Activated T-helper 17 cell treated with anti-CD3 and anti-CD28 coated beads, Interleukin-2, amount 50 U/mL, for 72 hours (primary cell): Measurements from ENCODE around the gene MRPL23. TPM values are rescaled to one million over a fixed set of nuclear protein-coding genes. Genes with fewer than 3 reads are reported as not detected.

Experiments used
- ATAC-seq: fragments of 150-1000 bp; cut with Tn5 transposase; replicated peaks from 2 replicates; pipeline ENCODE4 v1.10.0; 2021; ENCODE audit warnings: mild to moderate bottlenecking, moderate library complexity
- H3K27ac Mint-ChIP-seq: one replicate; pipeline ENCODE4 v1.8.0; 2022; ENCODE audit warnings: mixed read lengths
- H3K27me3 Mint-ChIP-seq: one replicate; pipeline ENCODE4 v1.8.0; 2022; ENCODE audit warnings: mixed read lengths
- H3K36me3 Mint-ChIP-seq: one replicate; pipeline ENCODE4 v1.8.0; 2022; ENCODE audit warnings: low read depth, mild to moderate bottlenecking, mixed read lengths
- H3K4me1 Mint-ChIP-seq: one replicate; pipeline ENCODE4 v1.8.0; 2022; ENCODE audit warnings: mixed read lengths
- H3K4me3 Mint-ChIP-seq: one replicate; pipeline ENCODE4 v1.8.0; 2022; ENCODE audit warnings: mild to moderate bottlenecking, mixed read lengths
- H3K9me3 Mint-ChIP-seq: one replicate; pipeline ENCODE4 v1.8.0; 2022; ENCODE audit warnings: mixed read lengths
- total RNA-seq, 2 donors: library from RNA; stranded (reverse); gene quantifications; one replicate each; pipeline ENCODE4 v1.2.3, GENCODE V29; 2022

MRPL23 gene
- total RNA-seq, 2 donors from 2014 or later: 84.4 to 119 TPM

DNA sequence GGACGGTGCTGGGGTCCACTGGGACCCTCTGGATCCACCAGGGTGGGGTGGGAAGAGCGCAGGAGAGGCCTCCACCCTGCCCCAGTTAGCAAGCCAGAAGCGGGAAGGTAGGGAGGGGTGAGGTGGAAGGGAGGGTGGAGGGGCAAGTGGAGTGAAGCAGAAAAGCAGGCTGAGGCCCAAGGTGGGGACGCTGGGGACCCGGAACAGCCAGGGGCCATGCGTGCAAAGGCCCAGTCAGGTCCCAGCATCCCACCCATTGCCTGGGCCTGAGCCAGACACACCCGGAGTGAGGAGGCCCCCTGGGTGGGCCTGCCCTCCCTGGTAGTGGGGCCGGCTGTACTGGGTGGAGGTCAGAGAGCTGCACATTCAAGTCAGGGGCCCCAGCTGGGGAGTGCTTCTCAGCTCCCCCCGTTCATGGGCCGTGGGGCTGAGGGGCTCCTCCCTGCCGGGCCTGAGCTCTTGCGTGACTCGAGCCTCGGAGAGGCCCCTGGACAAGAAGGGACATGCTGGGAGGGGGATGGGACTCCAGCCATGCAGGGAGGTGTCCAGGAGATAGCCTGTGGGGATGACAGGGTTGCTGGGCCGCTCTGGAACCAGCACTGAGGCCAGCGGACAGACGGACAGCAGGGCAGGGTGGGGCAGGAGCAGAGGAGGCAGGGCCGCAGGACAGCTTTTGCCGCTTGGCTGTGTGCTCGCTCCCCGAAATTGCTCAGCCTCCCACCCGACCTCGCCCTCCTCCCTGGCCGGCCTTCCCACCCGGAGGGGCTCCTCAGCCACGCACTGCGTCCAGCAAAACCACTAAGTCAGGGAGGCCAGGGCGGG is 19.9 kb upstream of the MRPL23 start:
- Mint-ChIP-seq H3K27ac (no peak overlapping the region), H3K9me3 (no peaks in the 10 kb centered on the region), H3K4me3 (no peak overlapping the region), H3K36me3 (no peaks in the 10 kb centered on the region), H3K27me3 (peaks cover 6% of the 10 kb centered on the region), H3K4me1 (peaks cover 15% of the 10 kb centered on the region)
- ATAC-seq: no peak

DNA sequence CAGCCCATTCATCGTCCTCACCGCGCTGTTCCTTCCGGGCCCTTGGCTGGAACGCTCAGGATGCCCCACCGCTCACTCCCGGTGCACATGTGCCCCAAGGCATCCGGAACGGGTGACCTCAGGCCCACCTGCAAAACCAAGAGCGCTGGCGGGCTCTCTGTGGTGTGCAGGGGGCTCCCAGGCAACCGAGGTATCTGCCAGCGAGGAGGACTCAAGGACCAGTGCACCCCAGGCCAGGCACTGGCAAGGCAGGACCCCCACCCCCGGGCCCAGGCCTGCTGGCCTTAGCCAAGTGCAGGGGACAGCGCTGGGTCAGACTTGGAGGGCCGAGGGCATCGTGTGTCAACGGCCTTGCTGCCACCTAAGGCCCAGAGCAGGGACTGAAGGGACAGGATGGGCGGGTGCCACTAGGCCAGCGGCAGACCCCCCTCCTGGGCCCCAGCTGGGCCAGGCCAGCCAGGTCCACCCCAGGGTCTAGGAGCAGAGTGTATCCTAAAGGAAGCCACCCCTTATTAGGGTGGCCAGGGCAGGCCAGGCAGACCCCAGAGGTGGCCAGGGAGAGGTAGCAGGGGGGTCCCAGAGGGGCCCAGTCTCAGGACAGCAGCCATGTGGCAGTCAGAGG is 19.2 kb upstream of the MRPL23 start:
- peaks cover 10% of the 10 kb centered on the region for H3K4me1 Mint-ChIP-seq
- peaks cover 9% of the 10 kb centered on the region for H3K27me3 Mint-ChIP-seq
- no peak for ATAC-seq

DNA sequence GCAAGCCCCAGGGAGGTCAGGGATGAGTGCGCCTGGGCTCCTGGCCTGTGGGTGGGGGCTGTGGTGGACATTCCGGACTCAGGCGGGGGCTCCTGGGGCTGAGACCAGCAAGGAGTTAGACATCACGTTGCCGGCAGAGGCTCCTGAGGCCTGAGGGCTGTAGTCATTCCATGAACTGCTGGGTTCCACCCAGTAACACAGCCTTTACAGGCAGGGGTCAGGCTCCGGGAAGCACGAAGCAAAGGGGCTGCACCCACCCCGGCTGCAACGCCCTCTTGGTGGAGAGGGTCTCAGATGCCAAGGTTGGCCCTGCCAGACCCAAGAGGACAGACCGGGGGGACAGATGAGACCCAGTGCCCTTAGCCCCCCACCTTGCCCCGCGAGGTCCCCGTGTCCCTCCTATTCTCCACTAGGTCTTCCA is 18.7 kb upstream of the MRPL23 start:
- Mint-ChIP-seq H3K9me3 (no peaks in the 10 kb centered on the region), H3K4me3 (no peak overlapping the region), H3K36me3 (no peaks in the 10 kb centered on the region), H3K27ac (no peak overlapping the region), H3K4me1 (peaks cover 10% of the 10 kb centered on the region), H3K27me3 (peaks cover 9% of the 10 kb centered on the region)
- no peak for ATAC-seq

More for the DNA sequence above, 19.2 kb upstream of the MRPL23 start:
- no peaks in the 10 kb centered on the region for H3K36me3 Mint-ChIP-seq
- H3K4me3 Mint-ChIP-seq: no peak overlapping the region
- H3K9me3 Mint-ChIP-seq: no peaks in the 10 kb centered on the region
- no peak overlapping the region for H3K27ac Mint-ChIP-seq

DNA sequence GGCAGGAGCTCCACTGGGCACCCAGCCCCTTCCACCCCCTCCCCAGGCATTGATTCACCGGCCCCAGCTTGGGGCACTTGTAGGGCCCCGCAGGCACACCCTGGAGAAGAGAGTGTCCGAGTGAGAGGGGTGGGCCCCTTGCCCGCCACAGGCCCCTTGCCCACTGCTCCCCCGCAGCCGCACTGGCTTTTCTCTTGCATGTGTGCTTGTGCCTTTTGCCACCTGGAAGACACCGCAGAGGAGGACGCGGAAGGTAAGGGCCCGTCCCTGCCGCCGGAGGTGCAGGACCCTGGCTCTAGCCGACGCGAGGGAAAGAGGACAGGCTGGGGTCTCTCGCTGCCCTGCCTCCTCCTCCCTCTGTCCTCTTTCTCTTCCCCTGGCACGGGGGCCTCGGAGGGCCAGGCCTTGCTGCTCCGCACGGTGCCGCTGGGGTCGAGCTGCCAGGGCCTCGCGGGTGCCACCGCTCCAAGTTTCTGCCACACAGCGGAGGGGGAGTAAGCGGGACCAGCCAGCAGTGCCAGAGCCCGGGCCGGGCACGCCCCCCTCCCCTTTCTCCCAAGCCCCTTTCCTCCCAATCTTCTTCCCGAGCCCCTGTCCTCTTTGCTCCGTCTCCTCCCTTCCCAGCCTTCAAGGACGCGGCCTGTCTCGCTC is 18.1 kb upstream of the MRPL23 start:
- ATAC-seq: no peak
- H3K27me3 Mint-ChIP-seq: peaks cover 5% of the 10 kb centered on the region
- no peaks in the 10 kb centered on the region for H3K9me3 Mint-ChIP-seq
- H3K4me3 Mint-ChIP-seq: no peak overlapping the region
- peaks cover 5% of the 10 kb centered on the region for H3K4me1 Mint-ChIP-seq
- H3K27ac Mint-ChIP-seq: no peak overlapping the region
- H3K36me3 Mint-ChIP-seq: no peaks in the 10 kb centered on the region

DNA sequence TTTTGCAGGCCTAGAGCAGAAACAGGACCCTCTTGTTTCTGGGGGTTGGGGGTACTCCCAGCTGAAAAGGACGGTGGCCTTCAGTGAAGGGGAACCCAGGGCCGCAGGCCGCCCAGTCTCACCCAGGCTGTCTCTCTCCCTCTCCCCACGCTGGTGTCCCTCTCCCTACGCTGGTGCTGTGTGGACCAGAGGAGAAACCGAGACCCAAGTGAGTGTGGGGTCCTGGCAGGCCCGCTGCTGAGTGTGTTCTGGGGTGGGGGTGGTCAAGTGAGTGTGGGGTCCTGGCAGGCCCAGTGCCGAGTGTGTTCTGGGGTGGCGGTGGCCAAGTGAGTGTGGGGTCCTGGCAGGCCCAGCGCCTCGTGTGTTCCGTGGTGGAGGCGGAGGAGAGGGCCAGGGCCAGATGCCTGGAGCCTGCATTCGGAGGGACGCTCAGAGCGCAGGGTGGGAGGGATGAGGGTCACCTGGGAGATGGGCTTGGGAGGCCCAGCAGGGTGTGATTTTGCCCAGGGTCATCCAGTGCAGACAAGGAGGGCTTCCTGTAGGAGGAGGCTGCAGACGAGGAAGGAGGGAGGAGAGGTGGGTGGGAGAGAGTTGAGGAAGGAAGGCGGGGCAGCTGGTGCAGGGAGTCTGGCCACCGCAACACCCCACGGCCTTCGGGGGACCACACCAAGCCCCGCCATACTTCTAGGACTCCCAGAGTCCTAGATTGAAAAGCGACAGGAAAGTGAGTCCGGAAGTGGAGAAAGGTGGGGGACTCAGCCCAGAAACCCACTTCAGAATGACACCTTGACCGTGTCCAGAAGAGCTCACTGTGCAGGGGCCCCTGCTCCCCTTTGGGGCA is 17.3 kb upstream of the MRPL23 start:
- peaks cover 4% of the 10 kb centered on the region for H3K4me1 Mint-ChIP-seq
- H3K27me3 Mint-ChIP-seq: peaks cover 5% of the 10 kb centered on the region
- H3K9me3 Mint-ChIP-seq: no peaks in the 10 kb centered on the region
- no peak overlapping the region for H3K27ac Mint-ChIP-seq
- H3K36me3 Mint-ChIP-seq: no peaks in the 10 kb centered on the region
- H3K4me3 Mint-ChIP-seq: no peak overlapping the region
- no peak for ATAC-seq

DNA sequence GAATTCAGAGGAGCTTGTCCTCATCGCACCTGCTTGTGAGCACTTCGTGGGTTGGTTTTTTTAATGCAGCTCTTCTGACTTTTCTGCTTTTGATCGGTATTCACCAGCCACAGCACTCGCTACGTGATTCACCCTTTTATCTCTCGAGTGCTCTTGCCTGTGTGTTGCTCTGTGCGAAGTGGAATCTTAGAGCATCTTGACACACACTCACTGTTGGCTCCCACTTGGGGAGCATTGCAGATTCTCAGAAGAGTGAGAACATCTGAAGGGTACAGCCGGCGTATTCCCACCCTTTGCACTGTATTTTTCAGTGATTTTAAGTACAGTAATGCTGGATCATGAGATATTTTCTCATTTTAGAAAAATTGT is 16.7 kb upstream of the MRPL23 start:
- no peaks in the 10 kb centered on the region for H3K36me3 Mint-ChIP-seq
- no peak overlapping the region for H3K27ac Mint-ChIP-seq
- peaks cover 4% of the 10 kb centered on the region for H3K4me1 Mint-ChIP-seq
- H3K27me3 Mint-ChIP-seq: peaks cover 5% of the 10 kb centered on the region
- H3K4me3 Mint-ChIP-seq: no peak overlapping the region
- H3K9me3 Mint-ChIP-seq: no peaks in the 10 kb centered on the region
- ATAC-seq: no peak

DNA sequence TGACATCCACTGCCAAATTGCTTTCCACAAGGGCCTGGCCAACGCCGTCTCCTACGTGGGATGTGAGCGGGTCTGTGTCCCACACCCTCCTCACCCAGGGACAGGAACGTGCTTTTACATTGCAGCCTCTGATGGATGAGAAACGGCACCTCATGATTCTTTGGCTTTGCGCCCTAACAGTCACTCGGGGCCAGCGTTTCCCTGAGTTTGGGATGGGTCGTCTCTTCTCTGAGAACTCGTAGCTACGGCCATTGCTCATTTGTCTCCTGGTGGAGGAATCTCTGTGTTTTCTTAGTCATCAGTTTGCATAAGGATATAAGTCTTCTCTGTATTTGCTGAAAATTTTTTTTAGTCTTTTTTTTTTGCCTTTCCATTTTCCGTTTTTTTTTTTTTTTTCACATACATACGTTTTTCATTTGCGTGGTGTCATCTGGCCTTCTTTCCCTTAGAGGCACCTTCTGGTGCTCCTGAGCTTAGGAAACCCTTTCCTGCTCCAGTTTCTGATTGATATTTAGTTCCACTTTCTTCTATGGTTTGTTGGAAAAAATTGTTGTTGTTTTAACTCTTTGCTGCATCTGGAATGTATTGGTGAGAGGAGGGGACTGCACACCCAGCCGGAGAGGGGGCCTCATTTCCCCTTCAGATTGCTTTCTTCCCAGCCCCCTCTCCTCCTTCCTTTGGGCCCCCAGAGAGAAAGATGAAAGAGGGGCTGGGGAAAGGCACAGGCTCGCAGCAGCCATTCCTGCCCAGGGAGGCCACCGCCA is 15.6 kb upstream of the MRPL23 start:
- no peak overlapping the region for H3K4me3 Mint-ChIP-seq
- H3K27me3 Mint-ChIP-seq: peaks cover 5% of the 10 kb centered on the region
- no peaks in the 10 kb centered on the region for H3K36me3 Mint-ChIP-seq
- no peaks in the 10 kb centered on the region for H3K9me3 Mint-ChIP-seq
- ATAC-seq: no peak
- H3K4me1 Mint-ChIP-seq: peaks cover 4% of the 10 kb centered on the region
- no peak overlapping the region for H3K27ac Mint-ChIP-seq

DNA sequence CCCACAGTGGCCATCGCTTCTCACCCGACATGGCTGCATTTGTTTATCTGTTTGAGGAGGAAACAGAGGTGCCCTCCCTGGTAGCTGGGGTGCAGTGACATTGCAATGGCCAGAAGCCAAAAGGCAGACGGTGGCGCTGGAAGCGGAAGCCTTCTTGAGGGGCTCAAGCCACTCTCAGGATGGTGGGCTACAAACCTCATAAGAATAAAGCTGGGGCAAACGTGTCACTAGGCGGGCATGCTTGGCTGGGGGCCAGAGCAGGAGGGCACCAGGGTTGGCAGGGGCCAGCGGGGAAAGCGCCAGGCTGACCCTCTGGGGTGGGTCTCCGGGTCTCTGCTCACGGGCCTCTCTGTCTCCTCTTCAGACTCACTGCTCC is 15.0 kb upstream of the MRPL23 start:
- peaks cover 3% of the 10 kb centered on the region for H3K27me3 Mint-ChIP-seq
- no peak overlapping the region for H3K4me3 Mint-ChIP-seq
- no peaks in the 10 kb centered on the region for H3K9me3 Mint-ChIP-seq
- no peaks in the 10 kb centered on the region for H3K36me3 Mint-ChIP-seq
- no peak overlapping the region for H3K27ac Mint-ChIP-seq
- peaks cover 4% of the 10 kb centered on the region for H3K4me1 Mint-ChIP-seq
- ATAC-seq: no peak

DNA sequence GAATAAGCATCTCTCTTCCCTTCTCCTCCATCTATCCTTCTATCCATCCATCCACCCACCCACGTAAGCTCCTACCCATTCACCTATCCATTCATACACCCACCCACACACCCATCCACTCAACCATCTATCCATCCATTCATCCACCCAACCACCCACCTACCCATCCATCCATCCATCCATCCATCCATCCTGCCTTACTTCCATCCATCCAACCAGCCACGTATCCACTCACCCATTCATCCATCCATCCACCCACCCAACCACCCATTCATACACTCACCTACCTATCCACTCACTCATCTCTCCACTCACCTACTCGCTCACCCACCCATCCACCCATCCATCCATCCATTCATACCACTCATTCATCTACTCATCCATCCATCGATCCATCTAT is 14.5 kb upstream of the MRPL23 start:
- Mint-ChIP-seq H3K27ac (no peak overlapping the region), H3K4me3 (no peak overlapping the region), H3K27me3 (peaks cover 3% of the 10 kb centered on the region), H3K4me1 (peaks cover 4% of the 10 kb centered on the region), H3K9me3 (no peaks in the 10 kb centered on the region), H3K36me3 (no peaks in the 10 kb centered on the region)
- ATAC-seq: no peak

DNA sequence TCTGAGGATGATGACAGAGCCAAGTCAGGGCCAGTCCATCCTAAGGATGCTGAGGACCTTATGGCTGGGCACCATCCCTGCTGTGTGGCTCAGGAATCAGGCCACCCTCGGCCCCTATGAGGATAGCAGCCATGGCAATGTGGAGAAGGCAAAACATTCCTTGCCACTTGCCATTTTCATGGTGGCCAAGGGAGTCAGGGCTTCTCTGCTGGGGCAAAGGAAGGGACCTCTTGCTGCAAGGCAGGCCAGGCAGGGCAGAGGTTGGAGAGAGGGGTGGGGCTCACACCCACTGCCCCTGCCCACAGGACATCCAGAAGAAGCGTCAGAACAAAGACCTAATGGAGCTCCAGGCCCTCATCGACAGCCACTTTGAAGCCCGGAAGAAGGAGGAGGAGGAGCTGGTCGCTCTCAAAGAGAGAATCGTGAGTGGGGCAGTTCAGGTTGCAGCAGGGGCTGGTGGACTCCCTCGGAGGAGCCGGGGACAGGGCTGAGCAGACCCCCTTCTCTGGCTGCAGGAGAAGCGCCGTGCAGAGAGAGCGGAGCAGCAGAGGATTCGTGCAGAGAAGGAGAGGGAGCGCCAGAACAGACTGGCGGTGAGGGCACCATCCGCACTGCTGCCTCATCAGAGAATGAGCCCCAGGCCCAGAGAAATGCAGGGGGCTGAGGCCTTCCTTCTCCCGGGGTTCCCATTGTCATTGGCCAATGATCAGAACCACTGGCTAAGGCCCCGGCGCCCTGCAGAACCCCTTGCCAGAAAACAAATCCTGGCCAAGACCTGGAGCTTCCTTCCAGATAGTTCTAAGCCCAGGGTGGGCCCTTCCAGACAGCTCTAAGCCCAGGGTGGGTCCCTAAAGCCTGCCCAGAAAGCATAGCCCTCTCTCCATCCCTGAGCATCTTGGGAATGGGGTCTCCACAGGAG is 13.5 kb upstream of the MRPL23 start:
- no peak for ATAC-seq
- no peak overlapping the region for H3K4me3 Mint-ChIP-seq
- H3K9me3 Mint-ChIP-seq: no peaks in the 10 kb centered on the region
- H3K27me3 Mint-ChIP-seq: peaks cover 3% of the 10 kb centered on the region
- no peaks in the 10 kb centered on the region for H3K36me3 Mint-ChIP-seq
- no peak overlapping the region for H3K27ac Mint-ChIP-seq
- H3K4me1 Mint-ChIP-seq: peaks cover 4% of the 10 kb centered on the region

DNA sequence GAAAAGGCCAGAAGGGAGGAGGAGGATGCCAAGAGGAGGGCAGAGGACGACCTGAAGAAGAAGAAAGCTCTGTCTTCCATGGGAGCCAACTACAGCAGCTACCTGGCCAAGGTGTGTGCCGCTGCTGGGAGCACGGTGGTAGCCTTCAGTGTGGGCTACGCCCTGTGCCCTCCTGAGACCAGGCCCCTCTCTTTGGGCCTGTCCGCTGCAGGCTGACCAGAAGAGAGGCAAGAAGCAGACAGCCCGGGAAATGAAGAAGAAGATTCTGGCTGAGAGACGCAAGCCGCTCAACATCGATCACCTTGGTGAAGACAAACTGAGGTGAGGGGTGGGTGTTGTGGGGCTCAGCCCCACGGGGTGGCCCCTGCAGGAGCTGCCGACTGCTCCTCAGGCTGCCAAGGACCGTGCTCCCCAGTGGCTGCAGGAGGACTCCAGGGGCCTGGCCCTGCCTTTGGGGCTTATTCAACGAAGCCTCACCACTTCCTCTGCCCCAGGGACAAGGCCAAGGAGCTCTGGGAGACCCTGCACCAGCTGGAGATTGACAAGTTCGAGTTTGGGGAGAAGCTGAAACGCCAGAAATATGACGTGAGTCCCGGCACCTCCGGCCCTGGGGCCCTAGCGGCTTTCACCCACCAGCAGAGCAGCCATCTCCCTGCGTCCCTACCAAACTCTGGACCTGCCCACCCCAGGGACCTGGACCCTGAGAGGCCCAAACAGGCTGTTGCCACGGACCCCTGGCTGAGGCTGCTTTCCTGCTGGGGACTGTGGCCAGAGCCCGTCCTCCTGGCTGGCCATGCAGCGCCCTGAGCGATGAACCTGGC is 12.6 kb upstream of the MRPL23 start:
- H3K36me3 Mint-ChIP-seq: no peaks in the 10 kb centered on the region
- no peak overlapping the region for H3K27ac Mint-ChIP-seq
- H3K4me1 Mint-ChIP-seq: peaks cover 4% of the 10 kb centered on the region
- no peak for ATAC-seq
- H3K27me3 Mint-ChIP-seq: peaks cover 3% of the 10 kb centered on the region
- H3K9me3 Mint-ChIP-seq: no peaks in the 10 kb centered on the region
- no peak overlapping the region for H3K4me3 Mint-ChIP-seq

DNA sequence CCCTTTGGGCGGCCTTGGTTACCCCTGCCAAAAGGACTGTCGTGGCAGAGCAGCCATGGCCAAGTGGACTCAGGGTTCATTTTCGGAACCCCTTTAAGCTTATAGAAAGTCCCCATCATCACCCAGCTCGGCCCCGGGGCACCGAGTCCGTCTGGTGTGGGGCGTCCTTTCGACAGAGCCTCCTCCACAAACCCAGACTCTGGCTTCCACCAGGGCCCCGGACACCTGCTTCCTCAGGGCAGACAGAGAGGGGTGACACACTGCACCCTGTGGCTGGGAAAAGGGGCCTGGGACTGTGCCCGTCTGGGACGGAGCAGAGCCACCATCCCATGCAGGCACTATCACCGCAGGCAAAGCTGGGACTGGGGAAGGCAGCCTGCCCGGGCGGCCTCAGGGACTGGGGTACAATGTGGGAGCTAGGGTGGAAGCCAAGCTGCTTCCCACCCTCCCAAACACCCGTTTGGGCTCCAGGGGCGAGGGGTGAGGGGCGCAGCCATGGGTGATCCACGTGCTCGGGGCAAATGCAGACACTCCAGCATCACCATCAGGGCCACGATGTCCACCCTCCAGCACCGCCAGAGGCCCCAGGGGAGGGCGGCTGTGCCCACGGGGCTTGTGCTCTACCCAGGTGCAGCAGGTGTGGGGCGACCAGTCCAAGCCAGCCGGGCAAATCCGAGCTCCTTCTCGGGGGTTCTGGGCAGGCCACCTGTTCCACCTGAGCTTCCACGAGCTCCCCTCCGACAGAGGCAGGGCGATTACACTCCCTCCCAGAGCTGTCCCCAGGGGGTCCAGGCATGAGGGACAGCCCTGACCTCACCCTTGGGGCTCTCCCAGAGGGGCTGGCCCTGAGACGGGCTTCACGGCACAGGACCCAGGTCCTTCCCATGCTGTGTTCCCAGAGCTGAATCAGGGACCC is 11.7 kb upstream of the MRPL23 start:
- Mint-ChIP-seq H3K36me3 (no peaks in the 10 kb centered on the region), H3K4me1 (peaks cover 10% of the 10 kb centered on the region), H3K4me3 (no peak overlapping the region), H3K9me3 (no peaks in the 10 kb centered on the region), H3K27me3 (peaks cover 3% of the 10 kb centered on the region), H3K27ac (no peak overlapping the region)
- no peak for ATAC-seq
